Naive thymus-derived CD4-positive, alpha-beta T cell (primary cell): ENCODE data around the gene FMNL2. TPM values are rescaled to one million over a fixed set of nuclear protein-coding genes. Genes with fewer than 3 reads are reported as not detected.

ENCODE experiments used
- ATAC-seq: fragments of 150-1000 bp; cut with Tn5 transposase; 2 replicates; pipeline ENCODE4 v1.10.0; 2021; ENCODE audit warnings: mild to moderate bottlenecking, moderate library complexity
- CTCF ChIA-PET: fragments of 350-600 bp; sonication (Branson Sonifier 250); formaldehyde crosslinking; loops from one replicate; lab custom pipeline; 2021; ENCODE audit warnings: antibody characterized with exemption; lab: Charles Lee
- POLR2A ChIA-PET: fragments of 350-600 bp; sonication (Branson Sonifier 250); formaldehyde crosslinking; loops from one replicate; lab custom pipeline; 2021; ENCODE audit warnings: antibody characterized with exemption, inconsistent platforms; lab: Charles Lee
- DNase-seq, 9 donors: peaks; one replicate each; pipeline versions ENCODE4 v3.0.0 to v3.0.0-alpha.2; 2020 to 2022; ENCODE audit warnings: mixed read lengths in 1 of 9
- H3K27ac ChIP-seq: one replicate; pipeline ENCODE4 v1.7.0; 2013; ENCODE audit warnings: mild to moderate bottlenecking, low read depth, low read length, moderate library complexity
- H3K27me3 ChIP-seq, 2 donors: one replicate each; pipeline ENCODE4 v1.7.0; 2013; ENCODE audit warnings: low read length in 2 of 2, mild to moderate bottlenecking in 2 of 2, moderate library complexity in 2 of 2; ENCODE audit not compliant: control insufficient read depth in 2 of 2, insufficient read depth in 2 of 2
- H3K36me3 ChIP-seq, 3 experiments: 1 replicate in 2 of 3; 2 replicates in 1 of 3; pipeline ENCODE4 v1.7.0; 2013; ENCODE audit warnings: low read length in 3 of 3, mild to moderate bottlenecking in 3 of 3, moderate library complexity in 1 of 3; ENCODE audit not compliant: insufficient read depth in 3 of 3, control insufficient read depth in 2 of 3
- H3K4me1 ChIP-seq, 2 donors: one replicate each; pipeline ENCODE4 v1.7.0; 2013; ENCODE audit warnings: low read length in 2 of 2, mild to moderate bottlenecking in 2 of 2, moderate library complexity in 1 of 2; ENCODE audit not compliant: control insufficient read depth in 2 of 2, insufficient read depth in 2 of 2
- H3K4me3 ChIP-seq: 2 replicates; pipeline ENCODE4 v1.7.0; 2013; ENCODE audit warnings: mild to moderate bottlenecking, low read length
- H3K9me3 ChIP-seq, 3 experiments: 1 replicate in 2 of 3; 2 replicates in 1 of 3; pipeline ENCODE4 v1.7.0; 2013; ENCODE audit warnings: low read length in 3 of 3; ENCODE audit not compliant: control insufficient read depth in 2 of 3
- H3K27ac Mint-ChIP-seq, 9 donors: one replicate each; pipeline ENCODE4 v1.8.0; 2020 to 2022; ENCODE audit warnings: mixed read lengths in 9 of 9, mild to moderate bottlenecking in 8 of 9, moderate library complexity in 5 of 9, inconsistent platforms in 2 of 9
- H3K27me3 Mint-ChIP-seq, 5 donors: one replicate each; pipeline ENCODE4 v1.8.0; 2021 to 2022; ENCODE audit warnings: mixed read lengths in 5 of 5, mild to moderate bottlenecking in 1 of 5
- H3K36me3 Mint-ChIP-seq, 5 donors: one replicate each; pipeline ENCODE4 v1.8.0; 2020 to 2022; ENCODE audit warnings: mixed read lengths in 5 of 5, mild to moderate bottlenecking in 3 of 5, inconsistent platforms in 1 of 5
- H3K4me1 Mint-ChIP-seq, 7 donors: one replicate each; pipeline ENCODE4 v1.8.0; 2020 to 2022; ENCODE audit warnings: mixed read lengths in 7 of 7, mild to moderate bottlenecking in 3 of 7, inconsistent platforms in 1 of 7
- H3K4me3 Mint-ChIP-seq, 10 donors: one replicate each; pipeline ENCODE4 v1.8.0; 2020 to 2022; ENCODE audit warnings: mild to moderate bottlenecking in 10 of 10, mixed read lengths in 10 of 10, moderate library complexity in 6 of 10, inconsistent platforms in 2 of 10
- H3K9me3 Mint-ChIP-seq, 11 donors: one replicate each; pipeline ENCODE4 v1.8.0; 2020 to 2022; ENCODE audit warnings: mixed read lengths in 11 of 11, mild to moderate bottlenecking in 4 of 11, inconsistent platforms in 1 of 11, moderate library complexity in 1 of 11
- intact Hi-C, 2 donors: fragments of 100-400 bp; cut with micrococcal nuclease; formaldehyde crosslinking; loops; one replicate each; pipeline ENCODE4 v1.15.1; 2023
- polyA plus RNA-seq, 2 donors: library from polyadenylated mRNA; unstranded; fragments of 300-500 nt; fragmentation: Illumina TruSeq; gene quantifications; one replicate each; pipeline ENCODE4 v1.2.3, GENCODE V29; 2021
- total RNA-seq, 6 experiments: library from RNA in 5 of 6; stranded (reverse) in 5 of 6; gene quantifications; 1 replicate in 5 of 6; 2 replicates in 1 of 6; pipeline ENCODE4 v1.2.3 and lab custom pipeline; 2021 to 2026

The FMNL2 gene
- total and polyA plus RNA-seq, 7 experiments from 2014 or later: 0.16 to 2.7 (median 1.2) TPM

GRCh38 chr2:152557273-152557888 lies 222.4 kb downstream of the FMNL2 start:
- intact Hi-C loops: no loop called here
- no peak for ATAC-seq
- Histone ChIP-seq H3K36me3 (no peaks in the 10 kb centered on the region), H3K4me3 (no peak overlapping the region), H3K27me3 (no peaks in the 10 kb centered on the region), H3K9me3 (no peaks in the 10 kb centered on the region), H3K4me1 (no peaks in the 10 kb centered on the region), H3K27ac (no peak overlapping the region)
- Mint-ChIP-seq H3K36me3 (no peaks in the 10 kb centered on the region), H3K9me3 (no peaks in the 10 kb centered on the region), H3K4me3 (no peak overlapping the region), H3K4me1 (no peaks in the 10 kb centered on the region), H3K27me3 (peaks cover 0 to 9% (median 5%) of the 10 kb centered on the region in 5 donors), H3K27ac (no peak overlapping the region)
- CTCF ChIA-PET: no interaction called here
- no peak for DNase-seq
- POLR2A ChIA-PET: no interaction called here

- H3K27me3 Mint-ChIP-seq: peaks cover 0 to 7% (median 3%) of the 10 kb centered on the region in 5 donors
- no peaks in the 10 kb centered on the region for H3K4me1 Mint-ChIP-seq
- H3K4me3 Mint-ChIP-seq: no peak overlapping the region
- DNase-seq: no peak
- H3K9me3 ChIP-seq: no peaks in the 10 kb centered on the region
- no peak for ATAC-seq
- ChIA-PET CTCF (no interaction called here), POLR2A (no interaction called here)
- H3K36me3 Mint-ChIP-seq: no peaks in the 10 kb centered on the region
- no peaks in the 10 kb centered on the region for H3K36me3 ChIP-seq
- no peak overlapping the region for H3K27ac Mint-ChIP-seq
- H3K4me1 ChIP-seq: no peaks in the 10 kb centered on the region
- no peaks in the 10 kb centered on the region for H3K9me3 Mint-ChIP-seq
- no peak overlapping the region for H3K27ac ChIP-seq
- H3K27me3 ChIP-seq: no peaks in the 10 kb centered on the region
- H3K4me3 ChIP-seq: no peak overlapping the region
- intact Hi-C loops: no loop called here
These were observed 223.4 kb downstream of the FMNL2 start for GRCh38 chr2:152558158-152558984.

- no peaks in the 10 kb centered on the region for H3K4me1 Mint-ChIP-seq
These were observed 224.0 kb downstream of the FMNL2 start for GRCh38 chr2:152559008-152559407.

GRCh38 chr2:152560166-152560565 lies 225.2 kb downstream of the FMNL2 start:
- H3K4me1 ChIP-seq: no peaks in the 10 kb centered on the region
- ATAC-seq (no peak), DNase-seq (no peak)
- H3K9me3 ChIP-seq: no peaks in the 10 kb centered on the region
- ChIA-PET POLR2A (no interaction called here), CTCF (no interaction called here)
- H3K27me3 ChIP-seq: no peaks in the 10 kb centered on the region
- no peak overlapping the region for H3K4me3 ChIP-seq
- Mint-ChIP-seq H3K27ac (no peak overlapping the region), H3K9me3 (no peaks in the 10 kb centered on the region), H3K27me3 (peaks cover 0 to 11% (median 7%) of the 10 kb centered on the region in 5 donors), H3K4me1 (no peaks in the 10 kb centered on the region), H3K4me3 (no peak overlapping the region), H3K36me3 (no peaks in the 10 kb centered on the region)
- intact Hi-C loops: no loop called here
- no peak overlapping the region for H3K27ac ChIP-seq
- H3K36me3 ChIP-seq: no peaks in the 10 kb centered on the region

More at GRCh38 chr2:152559008-152559407, 224.0 kb downstream of the FMNL2 start:
- DNase-seq (no peak), ATAC-seq (no peak)
- Histone ChIP-seq H3K4me3 (no peak overlapping the region), H3K27ac (no peak overlapping the region), H3K36me3 (no peaks in the 10 kb centered on the region), H3K9me3 (no peaks in the 10 kb centered on the region), H3K27me3 (no peaks in the 10 kb centered on the region), H3K4me1 (no peaks in the 10 kb centered on the region)
- ChIA-PET POLR2A (no interaction called here), CTCF (no interaction called here)
- Mint-ChIP-seq H3K27ac (no peak overlapping the region), H3K27me3 (peaks cover 0 to 8% (median 3%) of the 10 kb centered on the region in 5 donors), H3K9me3 (no peaks in the 10 kb centered on the region), H3K4me3 (no peak overlapping the region), H3K36me3 (no peaks in the 10 kb centered on the region)
- intact Hi-C loops: no loop called here

- no peak overlapping the region for H3K4me3 Mint-ChIP-seq
- Histone ChIP-seq H3K4me1 (no peaks in the 10 kb centered on the region), H3K4me3 (no peak overlapping the region), H3K27ac (no peak overlapping the region), H3K9me3 (no peaks in the 10 kb centered on the region), H3K27me3 (no peaks in the 10 kb centered on the region), H3K36me3 (no peaks in the 10 kb centered on the region)
- H3K27ac Mint-ChIP-seq: no peak overlapping the region
- ChIA-PET POLR2A (no interaction called here), CTCF (no interaction called here)
- H3K36me3 Mint-ChIP-seq: no peaks in the 10 kb centered on the region
- no peaks in the 10 kb centered on the region for H3K4me1 Mint-ChIP-seq
- peaks cover 0 to 12% (median 8%) of the 10 kb centered on the region in 5 donors for H3K27me3 Mint-ChIP-seq
- no peak for ATAC-seq
- H3K9me3 Mint-ChIP-seq: no peaks in the 10 kb centered on the region
- intact Hi-C loops: no loop called here
- no peak for DNase-seq
These were observed 226.1 kb downstream of the FMNL2 start for GRCh38 chr2:152560873-152561595.

GRCh38 chr2:152562198-152562884 lies 227.4 kb downstream of the FMNL2 start:
- ChIA-PET CTCF (no interaction called here), POLR2A (no interaction called here)
- H3K9me3 Mint-ChIP-seq: no peaks in the 10 kb centered on the region
- Histone ChIP-seq H3K4me3 (no peak overlapping the region), H3K36me3 (no peaks in the 10 kb centered on the region), H3K4me1 (no peaks in the 10 kb centered on the region), H3K27ac (no peak overlapping the region), H3K27me3 (no peaks in the 10 kb centered on the region), H3K9me3 (no peaks in the 10 kb centered on the region)
- no peak overlapping the region for H3K4me3 Mint-ChIP-seq
- H3K27me3 Mint-ChIP-seq: peaks cover 0 to 16% (median 8%) of the 10 kb centered on the region in 5 donors
- DNase-seq: no peak
- intact Hi-C loops: no loop called here
- H3K4me1 Mint-ChIP-seq: no peaks in the 10 kb centered on the region
- no peak overlapping the region for H3K27ac Mint-ChIP-seq
- no peaks in the 10 kb centered on the region for H3K36me3 Mint-ChIP-seq
- ATAC-seq: no peak
